Measurements from ENCODE around the gene DNAH17.

DNAH17 gene

DNA sequence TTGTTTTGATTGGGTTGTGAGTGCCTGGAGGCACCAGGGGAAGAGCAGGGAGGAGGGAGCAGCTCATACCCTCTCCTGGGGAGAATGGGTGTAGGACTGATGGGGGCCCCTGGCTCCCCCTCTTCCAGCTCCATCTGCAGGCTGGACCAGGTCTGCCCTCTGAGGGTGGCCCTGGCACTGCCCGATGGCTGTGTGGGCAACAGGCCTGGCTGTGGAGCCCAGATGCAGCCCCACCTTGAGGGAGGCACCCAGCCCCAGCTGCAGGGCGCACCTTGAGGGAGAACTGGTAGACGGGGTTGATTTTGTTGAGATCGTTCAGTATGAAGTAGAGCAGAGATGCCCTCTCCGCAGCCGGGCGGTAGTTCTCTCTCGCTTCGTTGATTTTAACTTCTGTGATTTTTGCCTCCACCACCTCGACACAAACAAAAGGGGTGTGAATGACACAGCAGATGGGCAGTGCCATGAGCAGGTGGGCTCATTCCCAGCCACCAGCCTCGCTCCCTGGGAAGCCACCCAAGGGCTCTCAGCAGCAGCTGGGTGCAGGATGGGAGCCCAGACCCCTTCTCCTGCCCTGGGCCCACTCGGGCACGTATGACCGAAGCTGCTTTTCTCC is 127.1 kb downstream of the DNAH17 start (continued):
- TF ChIP-seq ZBTB6 (tag by site-specific recombination; IDR thresholded peaks at IDR 0.05) (no peak), KLF7 (tag by site-specific recombination; IDR thresholded peaks at IDR 0.05; ENCODE audit: borderline replicate concordance) (no peak), BCL6B (tag by site-specific recombination; IDR thresholded peaks at IDR 0.05) (no peak), ZNF571 (tag by site-specific recombination; IDR thresholded peaks at IDR 0.05) (no peak)

DNA sequence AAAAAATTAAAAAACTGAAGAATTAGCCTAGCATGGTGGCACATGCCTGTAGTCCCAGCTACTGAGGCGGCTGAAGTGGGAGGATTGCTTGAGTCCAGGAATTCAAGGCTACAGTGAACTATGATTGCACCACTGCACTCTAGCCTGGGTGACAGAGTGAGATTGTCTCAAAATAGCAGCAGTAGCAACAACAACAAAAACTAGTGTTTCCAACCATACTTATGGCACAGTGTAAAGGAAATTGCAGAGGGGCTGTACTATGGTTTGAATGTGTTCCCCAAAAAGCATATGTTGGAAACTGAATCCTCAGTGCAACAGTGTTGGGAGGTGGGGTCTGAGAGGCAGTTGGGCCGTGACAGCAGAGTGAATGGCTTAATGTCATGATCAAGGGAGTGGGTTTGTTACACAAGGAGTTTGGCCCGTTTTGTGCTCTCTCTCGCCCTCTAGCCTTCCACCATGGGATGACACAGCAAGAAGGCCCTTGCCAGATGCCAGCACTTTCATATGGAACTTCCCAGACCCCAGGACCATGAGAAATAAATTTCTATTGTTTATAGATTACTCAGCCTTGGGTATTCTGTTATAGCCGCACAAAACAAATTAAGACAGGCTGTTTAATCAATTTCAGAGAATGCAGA is 128.7 kb downstream of the DNAH17 start:
- ChIA-PET CTCF (interaction anchor here (0.6 to 1.2 kb wide), 5 partner anchors 11 to 198 kb away, joined by 3 read pairs; no protein-coding TSS in a partner anchor), POLR2A (no interaction called here)
- H3K9me3 ChIP-seq (ENCODE audit: control insufficient read depth, insufficient read depth, low read depth, low read length): no peaks in the 10 kb centered on the region
- TF ChIP-seq TRIM28 (IDR thresholded peaks at IDR 0.05; ENCODE audit: borderline replicate concordance, low read length) (no peak; the same call in 1 of the 2 replicates), ZNF670 (tag by site-specific recombination; IDR thresholded peaks at IDR 0.05; ENCODE audit: low read depth) (no peak), ZBTB17 (tag by site-specific recombination; IDR thresholded peaks at IDR 0.05) (peak; percentile 34; the same call in 1 of the 2 replicates)
- H3K36me3 ChIP-seq (ENCODE audit: control insufficient read depth in 2 of 2, insufficient read depth in 1 of 2, low read length in 2 of 2): no peaks in the 10 kb centered on the region
- no peak overlapping the region for H3K27ac ChIP-seq (ENCODE audit: extremely low read depth, low read depth, low read length)
- H3K4me3 ChIP-seq (ENCODE audit: low read depth, low read length): no peak overlapping the region
- H3K4me1 ChIP-seq (ENCODE audit: control insufficient read depth, insufficient read depth, low read length): no peaks in the 10 kb centered on the region

GRCh38 chr17:78446833-78447232 is 130.4 kb downstream of the DNAH17 start:
- no peak overlapping the region for H3K27ac ChIP-seq (ENCODE audit: extremely low read depth, low read depth, low read length)
- no peaks in the 10 kb centered on the region for H3K4me1 ChIP-seq (ENCODE audit: control insufficient read depth, insufficient read depth, low read length)
- TF ChIP-seq ZNF341 (tag by site-specific recombination; IDR thresholded peaks at IDR 0.05; ENCODE audit: low read depth) (no peak), GFI1B (tag by site-specific recombination; IDR thresholded peaks at IDR 0.05) (no peak), MZF1 (tag by site-specific recombination; IDR thresholded peaks at IDR 0.05; ENCODE audit: borderline replicate concordance) (no peak), ZNF10 (tag by site-specific recombination; IDR thresholded peaks at IDR 0.05) (no peak), ZNF837 (tag by site-specific recombination; IDR thresholded peaks at IDR 0.05) (no peak), ZNF239 (tag by site-specific recombination; IDR thresholded peaks at IDR 0.05) (no peak), ZNF704 (tag by site-specific recombination; IDR thresholded peaks at IDR 0.05) (no peak), ZBTB21 (tag by site-specific recombination; IDR thresholded peaks at IDR 0.05) (no peak)
- no peaks in the 10 kb centered on the region for H3K36me3 ChIP-seq (ENCODE audit: control insufficient read depth in 2 of 2, insufficient read depth in 1 of 2, low read length in 2 of 2)
- no peak overlapping the region for H3K4me3 ChIP-seq (ENCODE audit: low read depth, low read length)
- H3K9me3 ChIP-seq (ENCODE audit: control insufficient read depth, insufficient read depth, low read depth, low read length): no peaks in the 10 kb centered on the region
- ChIA-PET POLR2A (no interaction called here), CTCF (interaction anchor here (0.6 to 3.5 kb wide), 7 partner anchors 10 to 262 kb away, joined by 3 to 19 read pairs (median 4); no protein-coding TSS in a partner anchor)

GRCh38 chr17:78444392-78444791 is 132.8 kb downstream of the DNAH17 start:
- CTCF ChIA-PET: interaction anchor here (0.6 to 3.5 kb wide), 3 partner anchors 8 to 29 kb away, joined by 3 to 19 read pairs (median 4); no protein-coding TSS in a partner anchor
- Histone ChIP-seq H3K9me3 (ENCODE audit: control insufficient read depth, insufficient read depth, low read depth, low read length) (no peaks in the 10 kb centered on the region), H3K27ac (ENCODE audit: extremely low read depth, low read depth, low read length) (no peak overlapping the region), H3K4me1 (ENCODE audit: control insufficient read depth, insufficient read depth, low read length) (no peaks in the 10 kb centered on the region), H3K36me3 (ENCODE audit: control insufficient read depth in 2 of 2, insufficient read depth in 1 of 2, low read length in 2 of 2) (no peaks in the 10 kb centered on the region), H3K4me3 (ENCODE audit: low read depth, low read length) (no peak overlapping the region)
- POLR2A ChIA-PET: no interaction called here
- TF ChIP-seq ZBTB8A (tag by site-specific recombination; IDR thresholded peaks at IDR 0.05) (no peak), ZNF785 (tag by site-specific recombination; IDR thresholded peaks at IDR 0.05) (no peak), IKZF3 (tag by site-specific recombination; IDR thresholded peaks at IDR 0.05) (no peak), ZSCAN16 (tag by site-specific recombination; IDR thresholded peaks at IDR 0.05) (no peak), ZNF404 (tag by site-specific recombination; IDR thresholded peaks at IDR 0.05) (no peak), ZNF549 (tag by site-specific recombination; IDR thresholded peaks at IDR 0.05) (no peak), PRDM1 (tag by site-specific recombination; IDR thresholded peaks at IDR 0.05) (no peak), GLIS1 (tag by site-specific recombination; IDR thresholded peaks at IDR 0.05) (no peak), OVOL3 (tag by site-specific recombination; IDR thresholded peaks at IDR 0.05) (no peak), MEIS1 (CRISPR knock-in tag; IDR thresholded peaks at IDR 0.05; ENCODE audit: borderline replicate concordance) (no peak)

Data from HEK293 (cell line).